Endothelial cell of hepatic sinusoid (primary cell): ENCODE results near the gene PCGF2.
"Not testable (repeated sequence)": the region's sequence is repeated elsewhere in the genome, so short reads cannot be mapped to it uniquely, and the experiment has no call there.

Source experiments
- in situ Hi-C: cut with HindIII; loops from 2 replicates; pipeline ENCODE4 v1.10.0; 2017; ENCODE audit warnings: low sequenced_read_pairs

The PCGF2 gene

GRCh38 chr17:38748149-38748891, at the start of gene PCGF2:
Gene PCGF2, minus strand, starts transcription at chr17:38748336. Its CDS starts 7,934 bp downstream, at chr17:38740402.
- in situ Hi-C loops: no loop called here

- in situ Hi-C loops: no loop called here
Observed at GRCh38 chr17:38797828-38798227, 49.7 kb upstream of the PCGF2 start.

GRCh38 chr17:38797158-38797490, 49.0 kb upstream of the PCGF2 start:
- in situ Hi-C loops: no loop called here

- in situ Hi-C loops: no loop called here
Observed at GRCh38 chr17:38796451-38797157, 48.5 kb upstream of the PCGF2 start.

- in situ Hi-C loops: no loop called here
Observed at GRCh38 chr17:38794221-38794620, 46.1 kb upstream of the PCGF2 start.

- in situ Hi-C loops: no loop called here
Observed at GRCh38 chr17:38791162-38791561, 43.0 kb upstream of the PCGF2 start.

GRCh38 chr17:38790148-38790707, 42.1 kb upstream of the PCGF2 start:
- in situ Hi-C loops: not testable (repeated sequence)

- in situ Hi-C loops: no loop called here
Observed at GRCh38 chr17:38789185-38789584, 41.0 kb upstream of the PCGF2 start.

GRCh38 chr17:38787999-38788398, 39.9 kb upstream of the PCGF2 start:
- in situ Hi-C loops: not testable (repeated sequence)

GRCh38 chr17:38786372-38786771, 38.2 kb upstream of the PCGF2 start:
- in situ Hi-C loops: no loop called here

GRCh38 chr17:38783227-38783626, 35.1 kb upstream of the PCGF2 start:
- in situ Hi-C loops: no loop called here

GRCh38 chr17:38779965-38780752, 32.0 kb upstream of the PCGF2 start:
- in situ Hi-C loops: no loop called here

- in situ Hi-C loops: no loop called here
Observed at GRCh38 chr17:38777641-38778250, 29.6 kb upstream of the PCGF2 start.

GRCh38 chr17:38773258-38773657, 25.1 kb upstream of the PCGF2 start:
- in situ Hi-C loops: no loop called here

- in situ Hi-C loops: no loop called here
Observed at GRCh38 chr17:38768417-38768816, 20.3 kb upstream of the PCGF2 start.

GRCh38 chr17:38766341-38766740, 18.2 kb upstream of the PCGF2 start:
- in situ Hi-C loops: no loop called here

- in situ Hi-C loops: no loop called here
Observed at GRCh38 chr17:38762231-38762630, 14.1 kb upstream of the PCGF2 start.

GRCh38 chr17:38761612-38762011, 13.5 kb upstream of the PCGF2 start:
- in situ Hi-C loops: no loop called here

GRCh38 chr17:38753071-38753506, 5.0 kb upstream of the PCGF2 start:
- in situ Hi-C loops: no loop called here

- in situ Hi-C loops: no loop called here
Observed at GRCh38 chr17:38752308-38753070, 4.4 kb upstream of the PCGF2 start, which contains the start of gene PSMB3. Gene PSMB3, plus strand, starts transcription at chr17:38752741. Its CDS starts 86 bp downstream, at chr17:38752827.
